ENCODE measurements around the gene EPN1.

DNA sequence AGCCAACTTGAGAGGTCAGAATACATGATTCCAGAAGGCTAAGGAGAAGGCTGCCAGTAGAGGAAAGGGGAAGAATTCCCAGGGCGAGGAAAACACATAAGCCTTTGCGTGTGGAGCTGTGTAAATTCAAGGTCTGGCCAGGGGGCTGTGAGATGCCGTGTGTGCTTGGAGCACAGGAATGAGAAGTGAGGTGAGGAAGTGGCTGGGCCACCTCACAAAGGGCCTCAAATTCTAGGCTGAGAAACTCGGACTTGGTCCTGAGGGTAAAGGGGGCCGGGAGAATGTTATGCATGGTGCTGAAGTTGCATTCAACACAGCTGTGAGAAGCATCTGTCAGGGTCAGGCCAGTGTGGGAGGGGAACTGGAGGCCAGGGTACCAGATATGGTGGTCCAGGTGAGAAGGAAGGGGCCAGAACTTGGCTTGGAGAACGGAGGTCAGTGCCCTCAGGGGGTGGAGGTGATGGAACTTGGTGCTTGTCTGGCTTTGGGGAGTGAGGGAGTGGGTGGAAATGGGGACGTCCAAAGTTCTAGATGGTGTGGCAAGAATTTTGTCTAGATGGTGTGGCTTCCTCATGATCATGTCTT is 39.1 kb upstream of the EPN1 start:
- TF ChIP-seq EZH2 (IDR thresholded peaks at IDR 0.05; ENCODE audit: insufficient read depth, poor library complexity, severe bottlenecking): no peak
- TF ChIP-seq EZH2phosphoT487 (IDR thresholded peaks at IDR 0.05; ENCODE audit: insufficient read depth, low read depth): no peak

All from GM23248 (cell line).